Measurements from ENCODE around the gene TBC1D5.

TBC1D5 gene

DNA sequence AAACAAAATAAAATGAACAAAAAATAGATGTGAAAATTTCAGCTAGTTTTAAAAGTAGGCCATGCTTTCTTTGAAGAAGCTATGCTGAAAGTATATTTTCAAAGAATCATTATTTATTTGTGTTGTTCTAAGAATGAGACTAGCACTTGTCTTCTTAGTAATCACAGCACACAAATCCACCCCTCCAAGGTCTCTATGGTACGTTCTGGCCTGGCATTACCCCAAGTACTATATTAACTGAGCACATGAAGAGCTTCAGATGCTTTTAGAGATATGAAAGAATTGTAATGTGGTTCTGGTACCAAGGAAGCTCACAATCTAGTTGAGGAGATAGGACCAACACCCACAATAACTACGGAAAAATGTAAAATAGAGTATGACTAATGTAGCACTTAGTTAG is 441.2 kb downstream of the TBC1D5 start:
- no peak for DNase-seq (ENCODE audit: low read depth)
- no peak overlapping the region for H3K4me3 ChIP-seq (ENCODE audit: low read depth, low read length)

DNA sequence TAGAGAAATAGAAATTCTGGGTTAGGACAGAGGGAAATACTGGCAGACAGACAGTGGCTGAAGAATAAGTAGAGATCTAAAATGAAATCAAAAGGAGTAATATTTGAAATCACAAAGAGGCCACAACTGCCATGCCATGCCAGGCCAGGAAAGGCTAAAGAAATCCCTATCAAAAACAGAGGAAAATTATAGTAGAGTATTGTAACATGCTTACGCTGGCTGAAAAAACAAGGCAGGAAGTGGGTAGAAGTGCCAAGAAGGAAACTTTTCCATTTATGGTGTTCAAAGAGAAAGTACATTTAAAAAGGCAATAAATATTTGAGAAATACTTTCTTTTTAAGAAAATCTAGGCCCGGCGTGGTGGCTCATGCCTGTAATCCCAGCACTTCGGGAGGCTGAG is 442.0 kb downstream of the TBC1D5 start:
- no peak for DNase-seq (ENCODE audit: low read depth)
- H3K4me3 ChIP-seq (ENCODE audit: low read depth, low read length): no peak overlapping the region

DNA sequence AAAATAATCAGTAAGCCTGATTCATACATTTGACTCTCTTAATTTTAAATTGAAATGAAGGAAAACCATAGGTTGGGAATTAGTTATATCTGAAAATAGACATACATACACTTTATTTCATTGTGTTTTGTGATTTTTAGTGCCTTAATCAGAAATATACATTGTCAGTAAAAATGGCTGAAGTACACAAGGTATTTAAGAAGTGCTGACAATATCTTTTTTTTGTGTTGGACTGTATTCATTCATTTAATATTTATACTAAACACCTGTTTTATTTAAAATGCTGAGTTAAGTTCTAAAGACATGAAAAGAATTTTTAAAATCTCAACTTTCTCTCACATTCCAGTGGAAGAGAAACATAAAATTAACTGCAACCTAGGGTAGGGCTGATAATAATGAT is 444.4 kb downstream of the TBC1D5 start:
- H3K4me3 ChIP-seq (ENCODE audit: low read depth, low read length): no peak overlapping the region
- no peak for DNase-seq (ENCODE audit: low read depth)

DNA sequence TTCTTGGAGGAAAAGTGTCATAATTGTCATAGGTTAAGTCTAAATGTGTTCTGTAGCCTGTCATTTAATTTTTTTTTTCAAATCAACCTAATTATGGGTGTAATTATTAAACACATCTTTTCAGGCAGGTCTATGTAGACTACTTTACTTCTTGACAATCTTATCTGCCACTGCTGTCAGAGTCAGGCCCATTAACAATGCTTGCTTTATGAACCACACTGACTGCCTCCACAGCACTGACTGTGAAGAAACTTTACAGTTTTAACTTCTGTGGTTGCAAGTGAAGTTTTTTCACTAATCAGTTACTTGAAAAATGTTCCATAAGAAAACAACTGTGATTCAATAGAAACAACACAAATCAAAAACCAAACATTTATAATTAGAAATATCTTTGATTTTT is 449.9 kb downstream of the TBC1D5 start:
- no peak for DNase-seq (ENCODE audit: low read depth)
- H3K4me3 ChIP-seq (ENCODE audit: low read depth, low read length): no peak overlapping the region

DNA sequence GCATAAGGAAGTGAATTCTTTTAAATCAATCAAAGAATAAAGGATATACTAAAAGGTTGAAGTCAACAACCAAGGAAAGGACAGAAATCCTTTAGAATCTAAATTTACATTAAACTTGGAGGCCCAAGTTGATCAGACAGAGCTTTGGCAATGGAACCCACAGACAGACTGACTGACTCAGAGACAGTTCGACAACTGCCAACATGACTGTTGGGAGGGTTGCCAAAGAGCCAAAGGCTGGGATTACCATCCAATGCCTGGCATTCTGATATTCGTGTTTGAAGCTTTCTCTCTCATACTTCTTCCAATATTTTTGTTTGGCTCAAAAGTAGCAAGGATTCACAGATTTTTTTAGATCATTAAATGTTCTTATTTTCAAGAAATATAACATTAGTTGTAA is 451.5 kb downstream of the TBC1D5 start:
- no peak for DNase-seq (ENCODE audit: low read depth)
- no peak overlapping the region for H3K4me3 ChIP-seq (ENCODE audit: low read depth, low read length)

DNA sequence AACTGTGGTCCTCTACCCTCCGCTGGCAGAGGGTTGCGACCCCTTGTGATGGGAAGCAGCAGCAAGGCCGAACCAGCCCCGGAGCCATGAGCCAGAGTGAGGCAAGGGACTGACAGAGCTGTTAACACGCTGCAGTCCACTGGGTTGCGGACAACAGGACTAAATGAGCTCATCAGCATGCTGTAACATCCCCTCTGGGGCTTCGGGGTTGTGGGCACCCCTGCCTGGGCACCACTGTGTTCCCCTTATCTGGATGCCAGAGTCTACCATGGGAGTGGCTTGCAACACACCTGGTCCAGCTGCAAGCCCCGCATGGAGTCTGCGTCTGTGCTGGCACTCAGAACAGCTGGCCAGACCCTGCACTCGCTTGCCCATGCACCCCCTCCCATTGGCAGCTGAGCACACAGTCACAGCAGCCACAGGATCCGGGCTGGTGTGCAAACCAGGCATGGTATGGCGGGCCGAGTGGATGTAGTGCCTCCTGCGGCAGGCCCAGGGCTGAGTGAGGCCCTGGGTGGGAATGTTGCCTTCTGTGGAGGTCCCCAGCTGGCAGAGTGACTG is 453.5 kb downstream of the TBC1D5 start:
- no peak for DNase-seq (ENCODE audit: low read depth)
- no peak overlapping the region for H3K4me3 ChIP-seq (ENCODE audit: low read depth, low read length)

DNA sequence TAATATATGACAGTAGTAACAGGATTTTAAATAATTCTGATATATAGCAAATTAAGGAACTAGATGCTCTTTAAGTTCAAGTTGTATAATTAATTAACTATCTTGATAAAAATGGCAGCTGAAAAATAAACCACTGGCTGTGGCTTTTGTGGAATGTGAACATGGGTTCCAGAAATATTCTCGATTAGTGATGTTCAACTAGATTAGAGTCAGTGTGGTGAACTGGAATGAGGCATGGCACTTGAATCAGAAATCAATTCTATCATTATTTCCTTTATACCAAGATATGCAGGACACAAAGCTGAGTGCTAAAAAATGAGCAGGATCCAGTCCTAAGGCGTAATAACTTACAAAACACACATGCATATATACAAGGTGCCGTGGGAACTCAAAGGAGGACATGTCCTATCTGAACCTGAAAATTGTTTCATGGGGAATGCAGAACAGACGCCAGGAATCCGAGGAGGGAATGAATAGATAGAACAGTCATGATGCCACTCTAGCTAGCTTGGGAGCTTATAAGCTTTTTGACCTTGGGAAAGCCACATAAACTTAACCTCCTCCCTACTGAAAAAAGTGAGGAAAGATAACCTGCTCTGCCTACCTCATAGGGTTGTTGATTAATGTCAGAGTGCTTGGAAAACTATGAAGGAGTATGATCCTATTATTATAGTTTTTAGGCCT is 455.3 kb downstream of the TBC1D5 start:
- H3K4me3 ChIP-seq (ENCODE audit: low read depth, low read length): no peak overlapping the region
- DNase-seq (ENCODE audit: low read depth): no peak

DNA sequence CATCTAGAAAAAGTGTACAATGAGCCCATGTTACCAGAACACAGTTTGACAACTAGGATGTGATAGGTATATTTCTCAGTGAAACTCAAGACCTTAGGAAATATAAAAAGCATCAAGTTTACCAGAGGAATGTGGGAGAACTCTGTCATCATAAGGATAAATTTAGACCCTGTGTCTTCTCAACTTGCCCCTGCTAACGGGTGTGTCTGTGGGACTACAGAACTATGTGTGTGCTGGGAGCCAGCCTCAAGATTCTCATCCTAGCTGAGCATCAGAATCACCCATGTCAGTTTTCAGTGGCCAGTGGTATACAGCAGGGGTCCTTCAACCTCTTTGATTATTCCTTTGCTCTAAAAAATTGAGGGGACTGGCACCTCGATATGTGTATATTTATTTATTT is 464.4 kb downstream of the TBC1D5 start:
- H3K4me3 ChIP-seq (ENCODE audit: low read depth, low read length): no peak overlapping the region
- no peak for DNase-seq (ENCODE audit: low read depth)

DNA sequence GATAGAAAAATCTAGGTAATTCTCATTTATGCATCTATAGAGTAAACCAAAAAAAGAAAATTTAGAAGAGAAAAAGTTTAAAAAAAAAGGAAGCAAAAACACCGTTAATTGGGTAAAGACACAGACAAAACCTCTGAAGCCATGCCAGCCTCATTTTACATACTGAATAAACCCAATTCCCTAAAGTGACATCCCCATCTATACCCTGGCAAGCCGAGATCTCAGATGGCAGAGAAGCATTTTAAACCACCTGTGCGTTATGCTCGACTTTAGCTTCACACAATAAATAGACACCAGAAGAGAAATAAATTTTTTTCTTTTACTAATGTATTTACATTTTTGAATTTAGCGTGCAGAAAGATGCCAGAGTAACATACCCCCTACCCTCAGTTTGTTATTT is 475.6 kb downstream of the TBC1D5 start:
- no peak for DNase-seq (ENCODE audit: low read depth)
- H3K4me3 ChIP-seq (ENCODE audit: low read depth, low read length): no peak overlapping the region

DNA sequence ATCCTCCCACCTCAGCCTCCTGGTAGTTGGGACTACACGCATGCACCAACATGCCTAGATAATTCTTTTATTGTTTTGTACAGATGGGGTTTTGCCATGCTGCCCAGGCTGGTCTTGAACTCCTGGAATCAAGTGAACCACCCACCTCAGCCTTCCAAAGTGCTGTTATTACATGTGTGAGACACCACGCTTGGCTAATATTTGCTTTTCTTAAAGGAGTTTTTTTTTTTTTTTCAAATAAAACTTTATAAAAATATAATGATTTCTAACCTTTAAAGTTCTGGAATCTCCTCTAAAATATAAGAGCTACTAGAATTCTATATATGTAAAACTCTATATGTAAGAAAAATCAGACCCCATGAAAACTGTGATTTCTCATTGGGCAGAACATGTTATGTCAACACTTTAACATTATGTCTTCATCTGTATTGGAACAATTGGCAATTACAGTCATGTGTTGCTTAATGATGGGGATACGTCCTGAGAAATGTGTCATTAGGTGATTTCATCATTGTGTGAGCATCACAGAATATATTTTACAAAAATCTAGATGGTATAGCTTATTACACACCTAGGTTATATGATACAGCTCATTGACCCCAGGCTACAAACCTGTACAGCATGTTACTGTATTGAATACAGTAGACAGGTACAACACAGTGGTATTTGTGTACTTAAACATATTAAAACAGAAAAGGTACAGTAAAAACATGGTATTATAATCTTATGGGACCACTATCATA is 480.6 kb downstream of the TBC1D5 start:
- H3K4me3 ChIP-seq (ENCODE audit: low read depth, low read length): no peak overlapping the region
- DNase-seq (ENCODE audit: low read depth): no peak

DNA sequence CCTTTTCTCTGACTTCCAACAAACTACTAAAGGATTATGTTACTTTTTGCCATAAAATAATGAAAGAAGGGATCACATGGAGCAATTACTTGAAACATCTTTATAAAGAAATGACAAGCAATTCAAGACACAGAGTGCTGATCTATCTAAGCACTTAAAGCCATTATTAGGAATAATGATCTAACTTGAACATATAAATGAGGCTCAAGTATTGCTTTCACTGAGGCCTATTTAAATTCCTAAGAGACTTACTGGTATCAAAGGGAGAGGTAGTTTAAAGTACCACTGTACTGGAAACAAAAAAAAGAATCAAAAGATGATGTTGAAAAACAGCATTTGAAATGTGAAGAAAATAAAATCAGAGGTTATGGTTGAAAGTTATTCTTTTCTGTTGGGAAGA is 482.2 kb downstream of the TBC1D5 start:
- no peak for DNase-seq (ENCODE audit: low read depth)

DNA sequence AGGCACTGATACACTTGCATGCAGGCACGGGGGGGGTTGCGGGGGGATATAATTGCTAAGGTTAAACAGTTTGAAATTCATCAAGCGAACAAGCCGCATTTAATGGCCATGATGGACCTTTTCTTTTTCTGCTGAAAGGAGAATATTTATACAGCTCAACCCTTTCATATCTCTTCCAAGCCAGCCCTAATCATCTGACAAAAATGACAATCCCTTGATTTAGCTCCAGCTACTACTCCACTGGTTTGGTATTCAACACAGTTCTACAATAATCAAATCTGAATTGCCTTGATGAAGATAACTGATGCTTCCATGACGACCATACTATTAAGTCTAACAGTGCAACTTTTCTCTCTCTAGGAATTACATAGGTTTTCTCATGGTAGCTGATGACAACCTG is 482.7 kb downstream of the TBC1D5 start:
- no peak overlapping the region for H3K4me3 ChIP-seq (ENCODE audit: low read depth, low read length)
- DNase-seq (ENCODE audit: low read depth): no peak

More for the DNA sequence above, 482.2 kb downstream of the TBC1D5 start:
- no peak overlapping the region for H3K4me3 ChIP-seq (ENCODE audit: low read depth, low read length)

DNA sequence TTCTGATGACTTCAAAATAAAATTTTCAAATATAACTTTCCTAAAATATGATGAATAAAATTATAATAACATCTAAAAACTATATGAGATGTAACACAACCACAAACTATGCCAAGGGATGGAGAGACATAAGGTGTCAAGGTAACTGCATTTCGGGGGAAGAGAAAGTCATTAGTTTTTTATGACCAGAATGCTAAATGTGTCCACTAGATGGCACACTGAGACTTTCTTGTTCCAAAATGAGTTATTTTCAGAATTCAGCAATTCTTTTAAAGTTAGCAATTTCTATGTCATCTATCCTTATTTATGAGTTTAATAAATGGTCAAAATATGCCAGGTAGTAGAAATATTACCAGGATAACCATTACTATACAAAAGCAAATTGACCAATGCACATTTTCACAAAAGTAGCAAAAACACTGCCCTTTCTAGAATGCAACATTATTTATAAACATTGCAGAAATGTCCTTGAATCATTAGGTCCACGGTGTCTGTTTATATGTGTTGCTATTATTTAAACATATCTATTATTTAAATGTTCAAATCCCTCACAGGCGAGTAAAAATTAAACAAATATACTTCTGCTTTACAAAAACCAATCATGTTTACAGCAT is 483.5 kb downstream of the TBC1D5 start:
- no peak overlapping the region for H3K4me3 ChIP-seq (ENCODE audit: low read depth, low read length)
- DNase-seq (ENCODE audit: low read depth): no peak

DNA sequence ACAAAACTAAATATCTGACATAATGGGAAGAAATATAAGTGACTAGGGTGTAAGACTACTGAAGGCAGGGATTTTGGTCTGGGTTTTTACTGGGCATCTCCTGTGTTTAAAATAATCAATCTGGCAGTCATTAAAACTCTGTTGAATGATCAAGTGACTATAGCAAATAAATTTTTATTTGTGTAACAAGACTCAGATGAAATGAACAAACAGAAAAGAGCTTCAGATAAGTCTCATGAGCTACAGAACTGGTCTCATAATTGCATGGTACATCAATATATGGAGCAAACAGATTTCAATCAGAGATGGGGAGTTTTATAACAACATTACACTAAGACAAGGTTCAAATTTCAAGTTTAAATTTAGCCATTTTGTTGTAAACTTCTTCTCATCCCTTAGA is 485.2 kb downstream of the TBC1D5 start:
- DNase-seq (ENCODE audit: low read depth): no peak
- no peak overlapping the region for H3K4me3 ChIP-seq (ENCODE audit: low read depth, low read length)

DNA sequence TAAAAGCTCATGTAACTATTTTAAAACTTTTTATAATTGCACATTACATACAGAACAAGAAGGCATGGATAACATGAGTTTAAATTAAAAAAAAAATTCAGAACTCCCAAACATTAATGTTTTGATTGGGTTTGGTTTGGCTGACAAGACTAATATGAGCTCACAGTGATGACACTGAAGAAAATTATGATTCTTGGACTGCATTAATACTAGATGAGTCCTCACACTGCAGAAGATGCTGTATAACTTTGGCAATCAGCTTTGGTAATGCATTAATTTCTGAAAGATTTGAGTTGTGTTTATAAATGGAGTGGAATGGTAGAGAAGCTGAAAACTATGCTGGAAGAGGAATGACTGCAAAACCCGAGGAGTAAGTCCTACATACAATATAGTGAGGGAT is 498.8 kb downstream of the TBC1D5 start:
- no peak overlapping the region for H3K4me3 ChIP-seq (ENCODE audit: low read depth, low read length)
- DNase-seq (ENCODE audit: low read depth): no peak

DNA sequence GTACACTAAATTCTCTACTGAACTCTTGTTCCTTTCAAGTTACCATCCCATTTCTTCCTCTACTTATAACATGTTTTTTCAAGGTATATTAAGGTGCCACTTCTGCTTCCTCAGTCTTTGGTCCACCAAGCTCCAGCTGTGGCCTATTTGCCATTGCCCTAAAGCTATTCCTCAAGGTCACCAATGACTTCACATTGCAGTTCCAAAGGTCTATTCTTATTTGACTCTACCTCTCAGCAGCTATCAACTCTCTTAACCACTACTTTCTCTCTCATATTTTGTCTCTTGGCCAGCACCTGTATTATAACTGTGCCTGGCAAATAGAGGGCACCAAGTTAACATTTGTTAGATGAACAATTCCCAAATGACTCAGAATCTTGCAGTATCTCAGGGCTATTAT is 503.0 kb downstream of the TBC1D5 start:
- no peak overlapping the region for H3K4me3 ChIP-seq (ENCODE audit: low read depth, low read length)
- DNase-seq (ENCODE audit: low read depth): no peak

DNA sequence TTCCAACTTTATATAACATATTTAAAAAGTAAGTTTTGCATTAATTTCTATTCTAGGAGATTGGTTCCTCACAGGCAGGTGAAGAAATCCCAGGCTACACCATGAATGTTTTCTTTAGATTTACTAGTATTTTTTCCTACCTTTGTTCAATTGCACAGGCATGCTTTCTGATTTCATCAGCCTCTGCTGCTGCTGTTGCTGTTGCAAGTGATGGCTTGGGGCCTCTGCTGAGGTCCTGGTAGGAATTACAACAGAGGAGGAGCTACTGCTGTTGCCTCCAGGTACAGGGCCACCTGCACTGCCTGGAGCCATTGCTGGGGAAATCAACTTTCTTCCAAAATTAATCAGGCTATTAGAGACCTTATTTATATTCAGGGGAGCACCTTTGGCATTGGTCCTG is 504.4 kb downstream of the TBC1D5 start:
- DNase-seq (ENCODE audit: low read depth): peak; percentile 18
- no peak overlapping the region for H3K4me3 ChIP-seq (ENCODE audit: low read depth, low read length)

DNA sequence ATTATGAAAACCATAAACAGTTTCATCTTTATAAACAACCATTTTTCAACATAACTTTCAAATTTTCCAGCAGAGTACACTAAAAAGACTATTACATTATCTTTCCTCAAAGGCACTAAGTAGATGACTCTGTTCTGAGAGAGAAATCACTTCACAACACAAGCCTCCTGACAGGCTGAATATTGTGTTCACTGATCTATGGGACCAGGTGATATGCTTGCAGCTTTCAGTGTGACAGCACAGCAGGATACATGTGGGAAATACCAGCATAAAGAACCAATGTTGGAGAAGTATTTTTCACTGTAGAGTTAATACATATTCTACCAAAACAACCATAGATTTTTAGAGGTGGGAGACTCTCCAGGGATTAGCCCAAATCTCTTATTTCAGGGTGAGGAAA is 507.1 kb downstream of the TBC1D5 start:
- no peak for DNase-seq (ENCODE audit: low read depth)
- H3K4me3 ChIP-seq (ENCODE audit: low read depth, low read length): no peak overlapping the region

DNA sequence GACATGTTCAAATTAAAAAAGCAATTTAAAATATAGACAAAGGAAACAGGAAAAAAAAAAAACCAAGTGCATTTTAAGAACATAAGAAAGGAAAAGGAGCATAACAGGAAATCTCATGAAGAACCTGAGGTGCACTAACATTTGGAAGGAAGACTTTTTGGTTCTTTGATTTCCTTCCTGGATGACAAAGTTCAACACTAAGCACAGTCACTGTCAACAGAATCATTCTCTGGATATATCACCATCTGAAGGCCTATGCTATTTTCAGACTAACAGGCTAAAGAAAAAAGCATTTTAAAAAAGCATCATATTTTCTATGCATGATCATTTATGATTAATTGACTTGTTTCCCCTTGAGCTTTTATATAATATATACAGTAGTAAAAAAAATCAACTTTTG is 508.0 kb downstream of the TBC1D5 start:
- no peak overlapping the region for H3K4me3 ChIP-seq (ENCODE audit: low read depth, low read length)
- DNase-seq (ENCODE audit: low read depth): no peak

DNA sequence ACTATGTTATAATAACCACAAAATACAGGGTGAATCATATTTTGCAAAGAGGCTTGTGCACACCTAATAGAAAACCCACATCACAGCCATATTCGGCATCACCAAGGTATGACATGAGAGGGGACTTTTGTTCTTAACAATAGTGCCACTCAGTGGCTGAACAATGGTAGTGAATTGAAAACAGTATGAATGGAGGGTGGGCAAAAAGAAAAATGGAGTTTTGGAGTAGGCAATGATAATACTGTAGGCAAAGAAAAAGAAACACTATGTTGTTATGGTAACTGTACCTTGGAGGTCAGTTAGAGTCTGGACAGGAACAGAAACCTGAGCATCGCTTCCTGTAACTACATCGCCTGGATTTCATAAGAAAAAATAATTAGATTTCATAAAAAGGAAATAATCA is 509.0 kb downstream of the TBC1D5 start:
- H3K4me3 ChIP-seq (ENCODE audit: low read depth, low read length): no peak overlapping the region
- DNase-seq (ENCODE audit: low read depth): peak; percentile 17

DNA sequence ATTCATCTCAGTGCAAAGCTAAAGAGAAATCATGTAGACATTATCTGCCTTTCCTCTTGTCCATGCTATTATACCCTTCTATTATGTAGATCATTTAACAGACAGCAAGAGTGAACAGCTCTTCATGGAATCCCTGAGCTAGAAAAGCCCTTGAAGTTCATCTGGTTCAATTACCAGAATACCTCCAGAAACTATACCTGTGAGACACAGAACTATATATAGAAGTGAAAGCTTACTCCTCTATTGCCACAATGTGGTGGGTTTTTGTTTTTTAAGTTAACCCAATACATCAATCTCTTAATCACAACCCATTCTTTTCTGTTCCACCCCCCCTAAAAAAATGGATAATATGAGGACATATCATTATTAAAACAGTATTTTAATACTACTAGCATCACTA is 510.0 kb downstream of the TBC1D5 start:
- H3K4me3 ChIP-seq (ENCODE audit: low read depth, low read length): no peak overlapping the region
- no peak for DNase-seq (ENCODE audit: low read depth)
